ENCODE data around the gene KIAA0930. TPM values are rescaled to one million over a fixed set of nuclear protein-coding genes. Genes with fewer than 3 reads are reported as not detected.

KIAA0930 gene
- total RNA-seq, 1 donor from 2014 or later = 55.4 TPM

DNA sequence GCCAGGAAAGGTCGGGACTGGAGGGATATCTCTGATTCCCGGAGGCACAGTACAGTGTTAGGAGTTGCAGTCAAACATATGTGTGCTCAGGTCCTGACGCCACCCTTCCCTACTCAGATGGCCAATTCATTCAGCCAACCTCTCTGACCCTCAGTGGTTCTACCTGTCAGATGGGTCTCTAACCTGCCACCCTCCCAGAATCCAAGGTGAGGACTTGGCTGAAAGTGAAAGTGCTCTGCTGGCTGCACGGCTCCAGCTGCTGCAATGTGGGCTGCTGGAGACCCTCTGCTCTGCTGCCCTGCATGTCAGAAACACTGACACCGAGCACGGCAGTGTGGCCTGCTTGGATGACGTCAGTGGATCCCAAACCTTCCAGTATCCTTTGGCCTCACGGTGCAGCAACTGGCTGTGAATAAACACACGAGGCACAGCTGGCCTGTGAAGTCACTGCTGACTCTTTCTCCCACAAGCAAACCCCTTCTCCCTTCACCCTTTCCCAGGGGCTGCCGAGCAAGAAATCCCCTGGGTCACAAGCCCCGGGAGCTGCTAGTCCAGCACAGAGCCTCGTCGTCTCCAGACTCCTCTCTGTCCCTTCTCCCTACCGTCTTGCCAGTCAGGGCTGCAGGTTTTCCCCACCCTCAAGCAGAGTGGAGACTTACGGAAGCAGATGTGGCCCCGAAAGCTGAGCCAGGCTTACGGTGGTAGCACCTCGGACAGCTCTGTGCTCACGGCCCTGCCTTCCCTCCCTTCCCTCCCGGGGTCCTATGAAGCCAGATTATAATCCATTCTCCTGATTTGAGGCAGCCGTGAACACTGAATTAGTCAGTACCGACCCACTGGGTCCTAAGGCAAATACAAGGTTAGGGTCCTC is 24.3 kb downstream of the KIAA0930 start:
- DNase-seq (ENCODE audit: low read depth) = peak; percentile 28

DNA sequence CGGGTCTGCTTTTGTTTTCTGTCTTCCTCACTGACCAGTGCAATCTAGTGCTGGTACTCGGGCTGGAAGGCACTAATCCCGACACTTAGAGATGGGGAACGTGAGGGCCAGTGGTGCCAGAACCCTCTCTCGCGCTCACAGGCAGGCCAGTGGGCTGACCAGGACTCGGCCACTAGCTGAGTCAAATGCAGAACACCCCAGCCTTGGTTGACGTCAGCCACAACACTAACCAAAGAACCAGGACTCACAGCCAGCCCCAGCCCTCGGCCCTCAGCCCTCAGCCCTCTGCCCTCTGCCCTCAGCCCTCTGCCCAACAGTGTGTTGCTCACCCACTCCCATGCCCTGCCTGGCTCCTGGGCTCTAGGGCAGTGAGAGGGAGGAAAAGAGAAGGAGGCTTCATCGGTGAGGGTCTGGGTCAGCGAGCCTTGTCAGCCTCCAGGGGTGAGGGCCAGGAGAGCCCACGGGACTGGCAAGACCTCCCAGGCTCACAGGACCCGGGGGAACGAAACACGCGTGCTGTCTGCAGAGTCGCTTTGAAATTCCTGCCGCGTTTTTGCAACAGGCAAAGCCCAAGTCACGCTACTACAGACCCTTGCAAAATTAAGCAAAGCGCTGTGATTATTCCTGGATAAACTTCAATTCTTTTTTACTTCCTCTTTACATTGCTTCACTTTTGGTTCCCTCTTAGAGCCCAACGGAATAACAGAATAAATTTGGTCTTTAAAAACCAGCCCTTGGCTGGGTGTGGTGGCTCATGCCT is 27.5 kb downstream of the KIAA0930 start:
- DNase-seq (ENCODE audit: low read depth) = no peak

DNA sequence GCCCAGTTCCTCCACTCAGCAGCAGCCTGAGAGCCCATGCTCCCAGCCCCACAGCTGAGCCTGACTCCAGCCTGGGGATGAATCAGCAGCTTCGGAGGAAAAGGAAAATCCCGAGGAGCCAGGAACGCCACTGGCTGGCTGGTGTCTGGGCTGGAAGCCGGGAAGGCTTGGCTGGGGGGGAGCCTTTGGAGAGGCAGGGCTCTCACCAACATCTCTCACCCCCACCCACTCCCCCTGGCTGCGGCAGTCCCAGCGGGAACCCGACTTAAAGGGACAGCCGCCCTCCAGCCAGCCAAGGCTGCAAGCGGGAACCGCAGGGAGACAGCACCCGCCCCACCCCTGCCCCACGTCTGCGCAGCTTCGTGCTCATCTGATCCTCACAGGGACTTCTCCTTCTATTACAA is 28.4 kb downstream of the KIAA0930 start:
- DNase-seq (ENCODE audit: low read depth) = peak; percentile 66

DNA sequence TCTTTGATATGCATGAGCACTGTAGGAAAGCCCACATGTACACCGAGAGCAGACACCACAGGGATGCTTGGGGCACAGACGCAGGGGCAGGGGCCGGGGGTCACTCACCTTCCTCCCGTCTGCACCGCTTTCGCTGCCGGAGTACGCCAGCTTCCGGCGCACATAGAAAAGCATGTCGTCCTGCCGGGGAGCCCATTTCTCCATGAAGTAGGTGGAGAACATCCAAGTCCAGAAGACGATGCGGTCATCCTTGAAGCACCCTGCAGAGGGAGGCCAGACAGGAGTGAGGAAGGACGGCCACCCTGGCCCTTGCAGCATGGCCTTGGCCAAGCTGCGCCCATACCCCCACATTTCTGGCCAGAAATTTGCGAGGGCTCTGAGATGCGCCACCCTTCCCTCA is 28.8 kb downstream of the KIAA0930 start:
- no peak for DNase-seq (ENCODE audit: low read depth)

DNA sequence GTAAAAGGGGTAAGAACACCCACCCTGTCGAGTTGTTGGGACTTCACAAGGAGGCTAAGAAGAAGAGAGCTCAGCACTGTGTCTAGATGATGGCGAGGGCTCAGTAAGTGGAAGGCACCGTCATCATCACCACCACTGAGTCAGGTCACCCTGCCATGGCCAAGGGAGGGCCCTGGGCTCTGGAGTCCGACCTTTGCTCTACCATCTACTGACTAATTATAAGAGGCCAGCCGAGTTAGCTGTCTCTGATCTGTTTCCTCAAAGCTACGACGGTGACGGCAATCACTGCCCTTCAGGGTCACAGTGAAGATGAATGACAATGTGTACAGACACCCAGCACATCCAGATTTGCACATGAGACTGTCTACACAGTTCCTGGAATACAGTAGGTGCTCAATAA is 29.3 kb downstream of the KIAA0930 start:
- no peak for DNase-seq (ENCODE audit: low read depth)

DNA sequence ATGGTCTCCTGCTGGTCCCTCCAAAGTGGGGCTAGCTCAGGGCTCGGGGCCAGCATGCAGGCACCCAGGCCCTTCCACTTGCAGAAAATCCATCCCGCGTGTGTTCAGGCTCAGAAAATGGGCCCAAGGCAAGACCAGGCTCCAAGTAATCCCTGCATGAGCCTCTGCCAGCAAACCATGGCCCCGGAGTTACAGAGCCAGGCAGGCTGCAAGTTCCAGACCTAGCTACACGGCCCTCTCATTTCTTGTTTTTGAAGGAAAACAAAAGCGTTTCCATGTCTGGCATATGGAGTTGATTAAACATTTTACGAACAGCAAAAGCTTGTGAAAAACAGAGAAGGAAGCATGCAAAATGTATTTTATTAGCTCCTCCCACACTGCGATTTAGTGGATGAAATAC is 29.7 kb downstream of the KIAA0930 start:
- no peak for DNase-seq (ENCODE audit: low read depth)

DNA sequence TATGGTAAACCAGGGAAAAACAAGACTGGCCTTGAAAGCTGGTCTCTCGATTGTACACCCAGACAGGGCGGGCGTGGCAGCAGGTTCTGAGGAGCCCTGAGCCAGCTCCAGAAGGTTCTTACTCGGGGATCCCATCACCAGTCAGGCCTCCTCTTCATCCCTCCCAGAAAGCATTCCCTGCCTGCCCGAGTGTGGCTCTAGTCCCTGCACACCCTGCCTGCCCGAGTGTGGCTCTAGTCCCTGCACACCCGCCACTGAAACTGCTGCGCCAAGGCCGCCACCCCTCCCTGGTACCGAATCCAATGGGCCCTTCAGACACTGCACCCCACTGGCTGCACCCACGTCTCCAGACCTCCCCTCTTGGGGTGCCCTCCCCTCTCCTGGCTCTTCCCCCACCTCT is 30.1 kb downstream of the KIAA0930 start:
- no peak for DNase-seq (ENCODE audit: low read depth)

DNA sequence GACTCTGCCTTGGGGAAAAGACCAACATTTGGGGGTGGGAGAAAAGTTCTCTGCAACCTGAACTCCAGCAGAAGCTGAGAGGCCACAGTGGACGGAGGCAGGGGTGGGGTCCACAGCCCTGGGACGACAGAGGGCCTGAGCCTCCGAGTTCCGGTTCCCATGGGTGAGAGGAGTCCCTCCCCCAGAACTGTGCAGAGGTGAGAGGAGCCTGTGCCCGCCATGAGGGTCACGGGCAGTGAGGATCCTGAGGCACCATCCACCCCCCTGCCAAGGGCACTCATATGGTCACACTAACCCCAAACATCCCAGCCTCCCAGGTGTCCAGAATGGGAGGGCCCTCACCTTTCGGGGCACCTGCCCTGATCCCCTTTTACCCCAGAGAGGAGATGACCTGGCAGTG is 30.5 kb downstream of the KIAA0930 start:
- DNase-seq (ENCODE audit: low read depth) = no peak

DNA sequence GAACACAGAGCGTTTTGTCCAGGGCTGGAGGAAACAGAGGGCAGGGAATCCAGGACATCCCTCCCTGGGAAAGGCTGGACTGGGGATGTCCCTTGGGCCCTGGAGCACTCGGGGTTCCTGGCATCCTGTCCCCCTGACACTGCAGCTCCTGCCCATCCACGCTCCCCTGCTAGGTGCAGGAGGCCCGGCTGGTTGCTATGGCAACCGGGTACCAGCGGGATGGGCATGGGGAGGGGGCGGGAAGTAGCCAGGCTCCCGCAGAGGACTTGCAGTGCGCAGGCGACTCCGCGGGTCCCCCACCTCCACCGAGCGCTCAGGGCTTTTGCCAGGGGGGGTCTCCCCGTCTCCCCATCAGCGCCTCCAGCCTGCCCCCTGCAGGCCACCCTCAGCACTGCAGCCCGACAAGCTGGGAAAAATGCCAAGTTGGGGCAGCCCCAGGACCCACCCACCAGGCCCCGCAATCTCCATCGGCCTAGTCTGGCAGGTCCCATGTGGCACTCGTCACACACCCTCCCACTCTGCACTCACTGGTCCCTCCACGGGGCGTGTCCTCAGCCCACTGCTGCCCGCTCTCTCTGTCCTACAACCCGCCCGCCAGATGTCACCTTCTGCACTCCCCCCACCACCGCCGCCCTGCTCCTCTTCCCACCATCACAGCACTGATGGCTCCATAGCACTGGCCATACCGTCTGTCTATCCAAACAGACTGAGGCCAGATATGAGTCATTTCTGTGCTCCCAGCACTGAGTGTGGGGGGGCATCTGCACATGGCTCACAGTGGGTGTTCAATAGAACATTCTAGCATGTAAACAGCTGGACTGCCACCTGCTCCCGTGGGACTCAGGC is 31.5 kb downstream of the KIAA0930 start:
- DNase-seq (ENCODE audit: low read depth) = peak; percentile 35

DNA sequence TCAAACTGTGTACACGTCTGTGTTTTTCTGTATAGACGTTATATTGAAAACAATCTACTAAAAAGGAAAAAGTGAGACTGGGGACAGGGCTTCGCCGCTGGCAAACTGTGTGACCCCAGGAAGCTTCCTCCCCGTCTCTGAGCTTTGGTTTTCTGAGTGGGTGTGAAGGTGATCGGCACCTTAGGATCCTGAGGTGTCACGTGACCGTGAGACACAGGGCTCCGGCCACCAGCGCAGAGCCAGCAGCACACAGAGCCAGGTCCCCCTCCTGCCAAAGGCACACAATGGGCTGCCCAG is 32.0 kb downstream of the KIAA0930 start:
- no peak for DNase-seq (ENCODE audit: low read depth)

DNA sequence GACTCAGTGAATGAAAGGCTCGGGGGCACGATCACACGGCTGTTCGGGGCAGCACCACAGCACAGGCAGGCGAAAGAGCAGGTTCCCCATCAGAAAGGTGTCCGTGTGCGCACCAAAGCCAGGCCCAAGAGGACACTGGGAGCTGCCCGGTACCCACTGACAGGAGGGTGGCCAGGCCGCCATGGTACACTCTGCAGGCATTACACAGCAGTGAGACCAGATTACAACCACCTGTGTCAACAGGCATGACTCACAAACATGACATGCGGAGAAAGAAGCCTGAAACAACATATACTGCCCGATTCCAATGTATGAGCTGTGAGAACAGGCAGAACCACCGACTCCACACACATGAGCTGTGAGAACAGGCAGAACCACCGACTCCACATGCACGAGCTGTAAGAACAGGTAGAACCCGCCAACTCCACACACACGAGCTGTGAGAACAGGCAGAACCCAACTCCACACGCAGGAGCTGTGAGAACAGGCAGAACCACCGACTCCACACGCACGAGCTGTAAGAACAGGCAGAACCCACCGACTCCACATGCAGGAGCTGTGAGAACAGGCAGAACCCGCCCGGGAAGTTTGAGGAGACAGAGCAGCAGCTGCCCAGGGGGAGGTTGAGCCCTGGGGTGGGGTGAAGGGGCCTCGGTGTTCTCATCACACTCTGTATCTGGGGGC is 32.6 kb downstream of the KIAA0930 start:
- DNase-seq (ENCODE audit: low read depth) = no peak

DNA sequence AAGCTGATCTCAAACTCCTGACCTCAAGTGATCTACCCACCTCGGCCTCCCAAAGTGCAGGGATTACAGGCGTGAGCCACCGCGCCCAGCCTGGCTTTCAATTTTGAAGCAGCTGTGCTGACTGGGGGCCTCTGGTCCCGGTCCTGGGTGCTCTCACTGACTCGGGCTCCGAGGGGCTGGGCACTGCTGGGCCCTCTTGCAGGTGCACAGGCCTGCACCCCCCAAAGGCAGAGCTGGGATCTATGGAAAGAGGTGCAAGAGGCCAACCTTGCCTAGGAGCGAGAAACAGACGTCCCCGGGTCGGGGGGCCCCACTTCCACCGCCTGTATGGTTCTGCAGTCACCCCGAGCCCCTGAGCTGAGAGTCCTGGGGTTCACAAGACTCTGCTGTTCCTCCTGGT is 33.2 kb downstream of the KIAA0930 start:
- DNase-seq (ENCODE audit: low read depth) = no peak

DNA sequence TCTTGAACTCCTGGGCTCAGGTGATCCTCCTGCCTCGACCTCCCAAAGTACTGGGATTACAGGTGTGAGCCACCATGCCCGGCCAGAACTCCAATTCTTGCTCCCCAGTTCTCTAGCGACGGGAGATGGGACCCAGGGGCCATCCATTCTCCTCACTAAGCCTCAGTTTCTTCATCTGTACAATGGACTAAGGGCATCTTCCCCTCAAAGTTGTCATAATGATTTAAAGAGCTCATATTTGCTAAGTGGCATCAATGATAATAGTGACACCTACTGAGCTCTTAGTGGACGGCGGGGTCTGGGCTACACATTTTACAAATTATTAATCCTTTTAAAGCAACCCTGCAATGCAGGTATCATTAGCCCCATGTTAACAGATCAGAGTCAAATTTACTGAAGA is 34.5 kb downstream of the KIAA0930 start:
- no peak for DNase-seq (ENCODE audit: low read depth)

DNA sequence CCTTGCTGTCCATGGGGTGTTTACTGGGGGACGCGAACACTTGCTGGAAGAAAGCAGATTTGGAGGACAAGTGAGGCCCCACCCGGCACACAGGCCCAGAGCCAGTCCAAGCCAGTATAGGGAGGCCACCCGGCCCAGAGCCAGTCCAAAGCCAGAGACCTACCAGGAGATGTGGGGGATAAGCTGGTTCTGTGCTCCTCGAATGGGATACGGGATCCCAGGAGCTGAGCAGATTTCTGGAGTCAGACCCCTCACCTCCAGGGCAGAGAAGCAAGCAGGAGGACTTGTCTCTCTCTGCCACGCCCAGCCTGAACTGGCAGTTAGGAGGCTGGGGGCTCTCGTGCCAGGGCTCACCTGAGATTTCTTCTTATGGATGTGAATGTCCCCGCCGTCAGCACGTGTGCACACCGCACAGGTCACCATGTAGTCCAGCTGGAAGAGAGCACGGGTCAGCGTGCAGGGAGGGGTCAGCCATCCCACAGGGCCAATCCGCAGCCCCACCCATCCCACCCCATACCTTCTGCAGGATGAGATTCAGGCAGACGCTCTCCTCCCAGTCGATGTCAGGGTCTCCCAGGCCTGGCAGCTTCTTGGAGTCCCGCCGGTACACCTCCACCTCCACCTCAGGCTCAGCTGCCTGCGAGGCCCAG is 35.3 kb downstream of the KIAA0930 start:
- DNase-seq (ENCODE audit: low read depth) = no peak

DNA sequence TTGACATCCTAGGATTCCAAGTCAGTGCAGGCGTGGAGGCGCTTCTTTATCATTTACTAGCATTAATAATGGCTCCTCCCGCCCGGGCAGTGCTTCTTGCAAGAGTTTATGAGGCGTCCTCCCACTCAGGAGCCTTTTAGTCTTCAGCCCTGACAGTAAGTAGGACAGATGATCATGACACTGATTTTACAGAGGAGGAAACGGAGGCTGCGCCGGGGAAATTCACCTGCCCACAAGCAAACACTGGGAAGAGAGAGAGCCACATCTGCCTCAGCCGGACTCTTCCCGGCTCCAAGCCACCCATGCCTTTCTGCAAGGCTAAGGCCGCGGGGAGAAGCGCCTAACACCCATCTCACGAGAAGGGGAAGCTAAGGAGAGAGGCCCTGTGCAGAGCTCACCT is 35.9 kb downstream of the KIAA0930 start:
- no peak for DNase-seq (ENCODE audit: low read depth)

DNA sequence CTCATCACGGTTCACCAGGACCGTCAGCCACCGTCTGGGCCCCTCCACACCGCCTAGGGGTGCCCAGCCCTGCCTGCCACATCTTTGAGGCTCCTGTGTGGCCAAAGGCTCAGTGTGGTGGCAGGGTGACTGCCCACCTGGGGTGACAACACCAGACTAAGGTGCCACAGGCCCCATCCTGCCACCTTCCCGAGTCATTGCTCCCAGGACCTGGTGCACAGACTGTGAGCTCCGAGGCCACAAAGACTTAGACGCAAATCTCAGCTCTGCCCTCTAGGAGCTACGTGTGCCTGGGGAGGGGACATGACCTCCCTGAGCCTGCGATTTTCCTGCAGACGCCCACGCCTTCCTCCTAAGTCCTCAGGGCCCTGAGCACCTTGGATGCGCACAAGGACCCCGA is 36.5 kb downstream of the KIAA0930 start:
- DNase-seq (ENCODE audit: low read depth) = no peak

DNA sequence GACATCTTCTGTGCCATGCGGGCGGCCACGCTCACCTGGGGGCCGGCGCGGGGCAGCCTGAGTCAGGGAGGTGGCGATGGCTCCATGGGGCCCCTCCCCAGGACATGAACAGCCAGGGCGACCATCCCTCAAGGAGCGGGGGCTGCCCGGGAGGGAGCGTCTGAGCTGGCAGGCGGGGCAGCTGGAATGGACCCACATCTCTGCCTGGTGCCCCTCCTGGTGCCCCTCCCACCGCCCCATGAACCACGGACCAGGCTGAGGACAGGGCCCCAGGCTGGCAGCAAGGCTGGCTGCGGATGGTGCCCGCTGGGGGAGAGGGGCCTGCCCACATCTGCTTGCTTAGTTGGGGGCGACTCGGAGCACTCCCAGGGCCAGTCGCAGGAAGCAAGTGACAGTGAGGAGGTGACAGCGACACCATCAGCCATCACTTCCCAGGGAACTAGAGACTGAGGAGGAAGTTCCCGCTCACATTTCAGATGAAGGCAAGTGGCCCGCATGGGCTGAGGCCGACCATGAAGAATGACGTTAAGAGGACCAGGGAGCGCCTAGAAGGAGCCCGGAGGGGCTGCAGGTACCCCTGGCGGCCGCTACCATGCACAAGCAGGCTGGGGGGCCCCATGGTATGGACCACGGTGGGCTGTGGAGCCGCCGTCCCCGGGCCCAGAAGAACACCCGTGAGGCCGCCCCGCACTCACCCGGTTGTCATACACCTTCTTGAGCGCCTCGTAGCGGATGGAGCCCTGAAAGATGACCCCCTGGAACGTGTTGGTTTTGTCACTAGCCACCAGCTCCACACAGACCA is 37.3 kb downstream of the KIAA0930 start:
- no peak for DNase-seq (ENCODE audit: low read depth)

DNA sequence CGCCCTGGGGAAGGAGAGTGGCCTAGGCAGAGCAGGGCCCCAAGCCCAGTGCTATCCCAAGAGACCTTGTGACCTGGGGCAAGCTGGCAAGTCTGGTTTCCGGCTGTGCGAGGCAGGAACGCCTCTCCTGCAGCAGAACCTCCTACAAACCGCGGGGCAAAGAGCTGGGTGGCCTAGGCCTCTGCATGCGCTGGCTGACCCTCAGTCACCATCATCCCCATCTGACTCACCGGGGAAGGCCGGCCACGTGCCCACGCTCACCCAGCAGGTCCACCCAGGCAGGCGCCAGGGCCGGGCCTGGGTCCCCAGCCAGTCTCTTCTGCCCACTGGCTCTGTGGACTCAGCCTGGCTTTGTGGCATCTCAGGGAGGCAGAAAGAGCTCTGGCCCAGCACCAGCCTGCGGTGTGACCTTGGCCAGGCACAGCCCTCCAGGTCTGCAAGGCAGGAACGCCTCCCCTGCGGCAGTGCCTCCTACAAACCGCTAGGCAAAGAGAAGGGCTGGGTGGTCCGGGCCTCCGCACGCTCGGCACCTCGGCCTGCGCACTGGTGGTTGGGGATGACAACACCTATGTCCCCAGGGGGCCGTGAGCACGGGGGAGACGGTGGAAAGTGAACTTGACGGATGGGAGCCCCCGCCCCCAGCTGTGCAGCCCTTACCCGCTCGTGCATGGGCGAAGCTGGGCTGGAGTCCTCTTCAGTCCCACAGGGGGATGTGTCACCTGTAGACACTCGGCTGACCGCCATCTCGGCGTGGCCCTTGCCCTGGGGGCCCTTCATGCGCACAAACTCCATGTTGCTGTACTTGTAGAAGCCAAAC is 38.2 kb downstream of the KIAA0930 start:
- DNase-seq (ENCODE audit: low read depth) = no peak

DNA sequence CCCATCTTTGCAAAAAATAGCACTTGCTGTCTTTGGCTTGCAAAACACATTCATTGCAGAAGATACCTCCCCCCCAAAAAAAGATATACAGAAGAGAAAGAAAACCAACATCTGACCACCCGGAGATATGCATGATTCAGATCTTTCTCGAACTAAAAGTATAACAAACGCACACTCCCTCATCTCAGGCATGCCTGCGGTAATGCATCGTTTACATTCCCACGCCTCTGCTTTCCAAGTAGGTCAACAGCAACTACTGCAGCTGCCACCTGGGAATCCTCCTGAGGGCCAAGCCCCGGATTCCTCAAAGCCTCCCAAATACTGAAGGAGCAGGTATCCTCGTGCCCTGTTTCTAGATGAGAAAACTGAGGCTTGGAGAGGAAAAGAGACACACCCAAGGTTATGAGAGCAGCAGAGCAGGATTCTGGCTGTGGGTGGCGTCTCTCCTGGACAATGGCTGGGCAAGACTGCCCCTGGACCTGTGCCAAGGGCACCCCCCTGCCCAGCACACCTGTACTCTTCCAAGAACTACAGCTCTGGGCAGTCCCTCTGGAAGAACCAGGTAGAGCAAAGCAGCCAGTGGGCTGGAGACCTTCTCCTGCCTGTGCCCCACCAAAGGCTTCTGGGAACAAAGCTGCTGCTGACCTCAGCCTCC is 38.9 kb downstream of the KIAA0930 start:
- no peak for DNase-seq (ENCODE audit: low read depth)
